Pulmonary artery endothelial cell (primary cell): ENCODE data around the gene ZCCHC7. TPM values are rescaled to one million over a fixed set of nuclear protein-coding genes. Genes with fewer than 3 reads are reported as not detected.
"Not testable (repeated sequence)": the region's sequence is repeated elsewhere in the genome, so short reads cannot be mapped to it uniquely, and the experiment has no call there.

Experiments used
- DNase-seq: peaks from one replicate; pipeline ENCODE4 v3.0.0-alpha.2; 2011; ENCODE audit warnings: low read depth, low spot score
- total RNA-seq: library from RNA; depleted of rRNA; stranded (reverse); fragments of >200 nt; gene quantifications from 2 replicates; pipeline ENCODE4 v1.2.3, GENCODE V29; 2014

Gene ZCCHC7
- total RNA-seq, 1 donor from 2014 or later: 13.8 TPM

- no peak for DNase-seq
Measured at GRCh38 chr9:37251452-37251851, 131.1 kb downstream of the ZCCHC7 start.

DNA sequence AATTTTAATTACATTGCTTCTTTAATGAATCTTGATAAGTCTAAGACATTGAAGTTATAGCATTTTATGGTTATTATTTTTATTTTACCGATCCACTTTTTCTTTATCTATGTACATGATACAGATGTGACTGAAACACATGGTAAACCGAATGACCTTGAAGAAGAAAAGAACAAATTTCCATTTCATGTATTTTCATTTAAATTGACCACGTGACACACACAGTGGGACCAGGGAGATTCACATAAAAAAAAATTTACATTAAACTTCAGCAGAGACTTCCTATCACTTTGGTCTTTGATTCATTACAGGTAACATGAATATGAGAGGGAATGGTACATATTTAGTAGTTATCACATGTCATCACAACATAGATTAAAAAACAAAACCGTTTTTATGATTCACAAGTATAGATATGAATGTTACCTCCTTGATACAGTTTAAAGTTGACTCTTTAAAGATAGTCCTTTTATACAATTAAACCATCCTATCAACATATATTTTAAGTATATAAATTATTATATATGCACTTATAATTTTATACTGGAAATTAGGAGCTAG is 133.1 kb downstream of the ZCCHC7 start:
- DNase-seq: no peak

DNA sequence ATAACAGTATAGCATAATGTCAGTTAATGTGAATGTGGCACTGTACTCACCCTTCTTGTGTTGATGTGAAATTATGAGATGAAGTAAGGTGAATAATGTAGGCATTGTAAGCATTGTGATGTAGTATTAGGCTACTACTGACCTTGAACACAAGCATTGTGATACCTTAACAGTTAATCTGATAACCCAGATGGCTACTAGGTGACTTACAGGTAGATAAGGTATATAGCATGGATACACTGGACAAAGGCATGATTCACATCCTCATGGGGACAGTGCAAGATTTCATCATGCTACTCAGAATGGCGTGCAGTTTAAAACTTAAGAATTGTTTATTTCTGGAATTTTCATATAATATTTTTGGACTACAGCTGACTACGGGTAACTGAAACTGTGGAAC is 134.8 kb downstream of the ZCCHC7 start:
- no peak for DNase-seq

- DNase-seq: no peak
Measured at GRCh38 chr9:37255944-37256862, 135.8 kb downstream of the ZCCHC7 start.

GRCh38 chr9:37259951-37260350 is 139.6 kb downstream of the ZCCHC7 start:
- DNase-seq: no peak

GRCh38 chr9:37262410-37262809 is 142.0 kb downstream of the ZCCHC7 start:
- peak; percentile 10 for DNase-seq

GRCh38 chr9:37264539-37264938 is 144.2 kb downstream of the ZCCHC7 start:
- DNase-seq: no peak

DNA sequence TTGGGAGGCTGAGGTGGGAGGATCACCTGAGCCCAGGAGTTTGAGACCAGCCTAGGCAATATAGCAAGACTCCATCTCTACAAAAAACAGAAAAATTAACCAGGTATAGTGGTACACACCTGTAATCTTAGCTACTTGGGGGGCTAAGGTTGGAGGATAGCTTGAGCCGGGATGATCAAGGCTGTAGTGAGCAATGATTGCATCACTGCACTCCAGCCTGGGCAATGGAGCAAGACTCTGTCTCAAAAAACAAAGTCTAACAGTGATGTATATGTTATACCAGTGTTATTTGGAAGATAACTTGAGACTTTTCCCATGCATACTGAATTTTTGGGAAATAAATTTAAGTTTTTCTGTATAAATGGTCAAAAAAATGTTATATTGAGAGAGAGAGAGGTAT is 146.3 kb downstream of the ZCCHC7 start:
- DNase-seq: no peak

DNA sequence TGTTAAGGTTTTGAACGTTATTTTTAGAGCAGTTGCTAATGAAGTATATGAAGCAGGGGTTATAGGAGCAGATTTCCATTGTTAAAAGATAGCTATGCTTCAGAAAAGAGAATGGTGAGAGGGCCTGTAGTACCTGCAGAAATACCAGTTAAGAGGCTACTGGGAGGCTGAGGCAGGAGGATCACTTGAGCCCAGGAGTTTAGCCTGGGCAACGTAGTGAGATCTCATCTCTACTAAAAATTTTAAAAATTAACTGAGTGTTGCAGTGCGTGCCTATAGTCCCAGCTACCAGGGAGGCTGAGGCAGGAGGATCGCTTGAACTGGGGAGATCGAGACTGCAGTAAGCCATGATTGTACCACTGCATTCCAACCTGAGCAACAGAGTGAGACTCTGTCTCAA is 148.8 kb downstream of the ZCCHC7 start:
- no peak for DNase-seq

GRCh38 chr9:37271679-37272078 is 151.3 kb downstream of the ZCCHC7 start:
- no peak for DNase-seq

- no peak for DNase-seq
Measured at GRCh38 chr9:37273595-37273994, 153.2 kb downstream of the ZCCHC7 start.

- DNase-seq: no peak
Measured at GRCh38 chr9:37281541-37281940, 161.2 kb downstream of the ZCCHC7 start.

- no peak for DNase-seq
Measured at GRCh38 chr9:37283730-37284325, 163.5 kb downstream of the ZCCHC7 start.

DNA sequence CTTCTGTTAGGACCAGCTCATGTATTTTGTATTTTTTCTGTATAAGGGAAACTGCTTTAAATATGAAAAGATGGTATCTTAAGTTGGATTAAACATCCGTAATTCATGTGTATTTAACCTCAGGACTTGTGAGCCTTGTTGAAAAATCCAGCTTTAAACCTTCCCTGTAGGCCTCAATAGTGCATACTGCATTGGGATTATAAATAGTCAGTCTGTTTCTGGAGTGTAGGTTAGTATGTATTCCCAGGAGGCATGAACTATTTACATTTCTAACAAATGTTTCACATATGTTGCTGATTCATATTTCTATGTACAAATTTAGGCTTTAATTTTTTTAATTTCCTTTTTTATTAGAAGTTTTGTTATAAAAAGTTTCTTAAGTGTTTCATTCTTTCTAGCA is 164.3 kb downstream of the ZCCHC7 start:
- no peak for DNase-seq

DNA sequence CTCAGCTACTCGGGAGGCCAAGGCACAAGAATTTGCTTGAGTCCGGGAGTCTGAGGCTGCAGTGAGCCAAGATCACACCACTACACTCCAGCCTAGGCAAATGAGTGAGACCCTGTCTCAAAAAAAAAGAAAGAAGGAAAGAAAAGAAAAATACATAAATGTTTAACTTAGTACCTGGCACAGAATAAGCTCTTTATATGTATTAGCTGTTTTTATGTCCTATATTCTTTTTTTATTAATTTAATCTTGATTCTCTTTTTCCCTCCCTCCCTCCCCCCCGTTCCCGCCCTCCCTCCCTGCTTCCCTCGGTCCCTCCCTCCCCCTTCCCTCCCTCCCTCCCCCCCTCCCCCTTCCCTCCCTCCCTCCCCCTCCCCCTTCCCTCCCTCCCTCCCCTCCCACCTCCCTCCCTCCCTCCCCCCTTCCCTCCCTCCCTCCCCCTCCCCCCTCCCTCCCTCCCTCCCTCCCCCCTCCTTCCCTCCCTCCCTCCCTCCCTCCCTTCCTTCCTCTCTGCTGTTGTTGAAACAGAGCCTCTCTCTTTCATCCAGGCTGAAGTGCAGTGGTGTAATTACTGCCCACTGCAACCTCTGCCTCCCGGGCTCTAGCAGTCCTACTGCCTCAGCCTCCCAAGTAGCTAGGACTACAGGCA is 166.3 kb downstream of the ZCCHC7 start:
- DNase-seq: no peak

DNA sequence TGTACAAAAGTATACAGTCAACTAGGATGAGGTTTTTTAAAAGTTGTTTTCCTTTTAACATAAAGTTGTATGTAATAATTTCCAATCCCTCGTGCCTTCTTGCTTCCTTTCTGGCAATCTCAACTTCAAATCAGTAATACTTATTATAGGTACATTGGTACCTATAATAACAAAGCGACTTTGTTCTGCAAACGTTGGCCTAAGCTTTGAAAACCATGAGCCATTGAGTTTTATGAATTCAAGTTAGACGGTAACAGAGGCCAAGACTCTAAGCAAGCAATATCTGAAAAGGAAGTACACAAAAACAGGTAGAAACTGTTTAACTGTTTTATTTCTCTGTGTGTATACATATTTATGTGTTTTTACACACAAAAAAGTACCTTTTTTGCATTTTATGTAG is 166.9 kb downstream of the ZCCHC7 start:
- no peak for DNase-seq

- no peak for DNase-seq
Measured at GRCh38 chr9:37289631-37290030, 169.3 kb downstream of the ZCCHC7 start.

DNA sequence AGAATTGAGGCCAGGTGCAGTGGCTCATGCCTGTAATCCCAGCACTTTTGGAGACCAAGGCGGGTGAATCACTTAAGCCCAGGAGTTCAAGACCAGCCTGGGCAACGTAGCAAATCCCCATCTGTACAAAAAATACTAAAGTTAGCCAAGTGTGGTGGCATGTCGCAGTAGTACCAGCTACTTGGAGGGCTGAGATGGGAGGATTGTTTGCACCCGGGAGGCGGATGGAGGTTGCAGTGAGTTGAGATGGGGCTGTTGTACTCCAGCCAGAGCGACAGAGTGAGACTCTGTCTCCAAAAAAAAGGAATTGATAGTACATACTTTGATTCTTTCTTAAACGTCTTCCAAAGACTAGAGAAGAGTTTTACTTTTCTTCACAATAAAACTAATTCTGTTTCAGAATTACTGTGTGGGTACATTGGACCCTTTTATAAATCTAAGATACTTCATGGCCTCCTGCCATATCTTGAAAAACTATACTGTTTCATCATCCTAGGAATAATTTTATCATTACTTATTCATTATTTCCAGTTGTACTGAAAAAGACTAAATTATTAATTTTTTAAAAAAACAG is 170.1 kb downstream of the ZCCHC7 start:
- DNase-seq: no peak

- no peak for DNase-seq
Measured at GRCh38 chr9:37290940-37291485, 170.6 kb downstream of the ZCCHC7 start.

DNA sequence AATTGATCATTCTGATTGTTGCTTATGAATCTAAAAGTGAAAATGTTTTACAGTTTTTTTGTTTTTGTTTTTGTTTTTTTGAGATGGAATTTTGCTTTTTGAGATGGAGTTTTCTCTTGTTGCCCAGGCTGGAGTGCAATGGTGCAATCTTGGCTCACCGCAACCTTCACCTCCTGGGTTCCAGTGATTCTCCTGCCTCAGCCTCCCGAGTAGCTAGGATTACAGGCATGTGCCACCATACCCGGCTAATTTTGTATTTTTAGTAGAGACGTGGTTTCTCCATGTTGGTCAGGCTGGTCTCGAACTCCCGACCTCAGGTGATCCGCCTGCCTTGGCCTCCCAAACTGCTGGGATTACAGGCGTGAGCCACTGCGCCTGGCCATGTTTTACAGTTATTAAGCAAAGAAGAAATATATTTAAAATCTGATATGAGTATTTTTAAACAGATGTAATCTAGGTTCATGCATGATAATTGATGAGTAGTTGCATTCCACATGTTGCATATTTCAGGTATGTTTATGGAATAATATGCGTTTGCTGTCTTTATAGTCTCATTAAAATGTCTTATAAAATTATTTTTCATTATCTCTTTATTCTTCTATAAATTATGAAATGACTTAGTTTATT is 171.4 kb downstream of the ZCCHC7 start:
- DNase-seq: not testable (repeated sequence)

DNA sequence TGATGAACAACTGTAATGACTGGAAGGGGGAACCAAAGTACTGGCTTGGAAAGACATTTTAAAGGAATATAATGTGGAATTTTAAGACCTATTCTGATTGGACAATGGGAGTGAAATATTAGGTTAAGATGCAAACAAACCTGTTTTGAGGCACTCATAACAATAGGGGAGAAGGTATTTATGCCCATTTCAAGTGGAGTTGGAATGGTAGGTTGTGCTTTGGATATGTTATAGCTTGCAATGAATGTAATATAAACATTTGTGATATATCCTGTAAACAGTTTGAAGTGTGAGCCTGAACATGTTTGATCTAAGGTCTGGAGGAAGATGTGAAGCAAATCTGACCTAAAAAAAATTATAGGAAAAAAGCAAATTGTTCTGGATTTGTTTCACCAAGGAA is 172.5 kb downstream of the ZCCHC7 start:
- no peak for DNase-seq
